ENCODE results near the gene LETMD1.
"Not testable (repeated sequence)": the region's sequence is repeated elsewhere in the genome, so short reads cannot be mapped to it uniquely, and the experiment has no call there.

The LETMD1 gene

DNA sequence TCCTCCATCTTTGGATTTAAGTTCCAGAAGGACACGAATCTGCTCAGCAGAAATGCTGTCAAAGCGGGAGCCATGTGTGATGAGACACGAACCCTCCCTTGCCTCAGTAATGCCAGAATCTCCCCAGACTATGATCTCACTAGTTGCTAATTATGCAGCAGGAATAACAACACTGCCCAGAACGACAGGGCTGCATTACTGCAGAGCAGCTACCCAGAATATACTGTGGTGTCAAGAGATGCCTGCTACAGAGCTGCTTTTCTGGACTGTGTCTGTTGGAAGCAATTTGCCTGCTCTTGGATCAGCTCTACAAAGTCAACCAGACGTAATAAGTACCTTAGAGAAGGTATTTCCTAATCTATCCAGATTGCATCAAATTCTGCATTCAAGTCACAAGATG lies 29.8 kb downstream of the LETMD1 start:
- Mint-ChIP-seq H3K27ac (no peak overlapping the region), H3K27me3 (no peaks in the 10 kb centered on the region), H3K4me3 (no peak overlapping the region), H3K9me3 (no peaks in the 10 kb centered on the region), H3K4me1 (peaks cover 15 to 17% of the 10 kb centered on the region in 2 donors), H3K36me3 (peaks cover 12 to 29% of the 10 kb centered on the region in 2 donors)
- ATAC-seq (replicated peaks) (no peak), DNase-seq (no peak)

DNA sequence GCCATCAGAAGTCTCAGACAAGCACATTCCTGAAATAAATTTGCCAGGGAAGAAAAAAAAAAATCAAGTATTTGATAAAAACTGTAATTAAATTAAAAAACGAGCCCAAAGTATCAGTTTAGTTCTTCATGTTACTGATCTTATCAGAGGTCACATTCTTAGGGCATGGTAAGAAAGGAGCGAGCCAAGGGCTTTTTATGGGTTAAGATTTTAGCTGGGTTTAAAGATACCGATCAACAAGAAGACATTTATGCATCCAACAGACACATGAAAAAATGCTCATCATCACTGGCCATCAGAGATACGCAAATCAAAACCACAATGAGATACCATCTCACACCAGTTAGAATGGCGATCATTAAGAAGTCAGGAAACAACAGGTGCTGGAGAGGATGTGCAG lies 30.2 kb downstream of the LETMD1 start:
- not testable (repeated sequence) for DNase-seq; ATAC-seq (replicated peaks); H3K27ac Mint-ChIP-seq; H3K4me3 Mint-ChIP-seq; H3K27me3 Mint-ChIP-seq; H3K9me3 Mint-ChIP-seq
- Mint-ChIP-seq H3K36me3 (peaks cover 8 to 30% of the 10 kb centered on the region in 2 donors), H3K4me1 (peaks cover 15 to 21% of the 10 kb centered on the region in 2 donors)

DNA sequence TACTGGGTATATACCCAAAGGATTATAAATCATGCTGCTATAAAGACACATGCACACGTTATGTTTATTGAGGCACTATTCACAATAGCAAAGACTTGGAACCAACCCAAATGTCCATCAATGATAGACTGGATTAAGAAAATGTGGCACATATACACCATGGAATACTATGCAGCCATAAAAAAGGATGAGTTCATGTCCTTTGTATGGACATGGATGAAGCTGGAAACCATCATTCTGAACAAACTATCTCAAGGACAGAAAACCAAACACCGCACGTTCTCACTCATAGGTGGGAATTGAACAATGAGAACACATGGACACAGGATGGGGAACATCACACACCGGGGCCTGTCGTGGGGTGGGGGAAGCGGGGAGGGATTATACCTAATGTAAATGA lies 30.7 kb downstream of the LETMD1 start:
- not testable (repeated sequence) for DNase-seq; H3K27me3 Mint-ChIP-seq; H3K4me3 Mint-ChIP-seq; H3K9me3 Mint-ChIP-seq; H3K27ac Mint-ChIP-seq; ATAC-seq (replicated peaks)
- Mint-ChIP-seq H3K4me1 (peaks cover 15 to 27% of the 10 kb centered on the region in 2 donors), H3K36me3 (peaks cover 4 to 25% of the 10 kb centered on the region in 2 donors)

DNA sequence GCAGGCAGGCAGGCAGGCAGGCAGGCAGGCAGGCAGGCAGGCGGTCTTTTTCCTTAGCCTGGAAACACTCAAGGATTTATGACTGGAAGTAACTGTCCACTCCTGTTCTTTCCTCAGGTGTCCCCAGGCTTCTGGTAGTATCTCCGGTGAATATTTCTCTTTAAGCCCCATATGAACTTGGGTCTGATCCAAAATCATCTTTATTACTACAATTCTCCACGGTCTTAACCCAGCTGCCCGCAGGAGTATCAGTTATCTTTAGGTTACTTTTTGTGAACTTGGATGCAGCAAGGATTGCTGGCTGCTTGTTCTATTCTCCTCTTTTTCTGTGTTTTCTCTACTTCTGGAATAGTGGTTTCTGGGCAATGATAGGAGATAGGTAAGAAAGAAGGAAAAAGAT lies 32.0 kb downstream of the LETMD1 start:
- Mint-ChIP-seq H3K4me1 (peaks cover 15 to 27% of the 10 kb centered on the region in 2 donors), H3K9me3 (no peaks in the 10 kb centered on the region), H3K4me3 (no peak overlapping the region), H3K27ac (no peak overlapping the region), H3K27me3 (no peaks in the 10 kb centered on the region), H3K36me3 (peaks cover 0 to 21% of the 10 kb centered on the region in 2 donors)
- ATAC-seq (replicated peaks): no peak
- no peak for DNase-seq

DNA sequence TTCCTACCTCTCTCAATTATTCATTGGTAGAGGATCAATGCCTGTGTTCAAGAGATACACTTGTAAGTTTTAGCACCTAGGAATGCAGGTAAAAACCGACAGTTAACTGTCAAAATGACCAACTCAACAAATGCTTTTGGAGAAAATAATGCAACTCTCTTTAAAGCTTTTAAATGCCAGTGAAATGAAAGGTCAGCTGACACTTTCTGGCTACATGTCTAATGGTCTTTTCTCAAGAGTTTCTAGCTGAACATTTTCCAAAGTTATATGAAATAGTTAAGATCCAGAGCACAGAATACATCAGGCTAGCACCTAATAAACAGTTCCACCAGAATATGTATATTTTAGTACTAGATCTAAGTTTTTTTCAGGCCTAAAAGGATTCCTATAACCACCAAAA lies 33.3 kb downstream of the LETMD1 start:
- H3K36me3 Mint-ChIP-seq: peaks cover 0 to 16% of the 10 kb centered on the region in 2 donors
- H3K9me3 Mint-ChIP-seq: no peaks in the 10 kb centered on the region
- H3K4me3 Mint-ChIP-seq: peak overlapping the region in 1 of 2 donors; percentile 22
- no peak overlapping the region for H3K27ac Mint-ChIP-seq
- DNase-seq (no peak), ATAC-seq (replicated peaks) (no peak)
- peaks cover 13 to 27% of the 10 kb centered on the region in 2 donors for H3K4me1 Mint-ChIP-seq
- H3K27me3 Mint-ChIP-seq: no peaks in the 10 kb centered on the region

DNA sequence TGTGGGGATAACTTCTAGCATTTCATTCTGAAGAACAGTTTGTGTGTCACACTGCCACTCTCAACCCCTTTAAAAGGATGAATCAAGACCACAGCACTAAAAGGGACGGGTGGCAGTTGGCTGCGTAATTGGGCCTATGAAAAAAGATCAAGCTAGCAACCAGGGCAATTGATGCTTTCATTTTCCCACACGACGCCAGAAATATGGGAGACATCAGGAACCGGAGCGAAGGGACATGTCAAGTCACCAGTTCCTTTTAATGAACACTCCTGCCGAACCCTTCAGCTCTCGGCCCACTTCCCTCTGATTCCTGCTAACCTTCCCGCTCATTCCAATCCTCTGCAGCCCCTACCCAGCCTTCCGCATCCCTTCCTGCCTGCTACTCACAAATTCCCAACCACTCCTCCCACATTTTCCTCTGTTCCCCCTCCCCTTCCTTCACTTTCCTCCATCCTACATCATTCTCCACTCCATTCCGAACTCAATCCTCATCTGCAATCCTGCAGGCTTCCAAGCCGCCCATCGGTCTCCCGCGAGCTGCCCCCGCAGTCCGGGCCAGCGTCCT lies 34.5 kb downstream of the LETMD1 start:
- Mint-ChIP-seq H3K4me1 (peaks cover 13 to 27% of the 10 kb centered on the region in 2 donors), H3K4me3 (peak overlapping the region; percentile 96 to 99)
- ATAC-seq (replicated peaks): no peak

DNA sequence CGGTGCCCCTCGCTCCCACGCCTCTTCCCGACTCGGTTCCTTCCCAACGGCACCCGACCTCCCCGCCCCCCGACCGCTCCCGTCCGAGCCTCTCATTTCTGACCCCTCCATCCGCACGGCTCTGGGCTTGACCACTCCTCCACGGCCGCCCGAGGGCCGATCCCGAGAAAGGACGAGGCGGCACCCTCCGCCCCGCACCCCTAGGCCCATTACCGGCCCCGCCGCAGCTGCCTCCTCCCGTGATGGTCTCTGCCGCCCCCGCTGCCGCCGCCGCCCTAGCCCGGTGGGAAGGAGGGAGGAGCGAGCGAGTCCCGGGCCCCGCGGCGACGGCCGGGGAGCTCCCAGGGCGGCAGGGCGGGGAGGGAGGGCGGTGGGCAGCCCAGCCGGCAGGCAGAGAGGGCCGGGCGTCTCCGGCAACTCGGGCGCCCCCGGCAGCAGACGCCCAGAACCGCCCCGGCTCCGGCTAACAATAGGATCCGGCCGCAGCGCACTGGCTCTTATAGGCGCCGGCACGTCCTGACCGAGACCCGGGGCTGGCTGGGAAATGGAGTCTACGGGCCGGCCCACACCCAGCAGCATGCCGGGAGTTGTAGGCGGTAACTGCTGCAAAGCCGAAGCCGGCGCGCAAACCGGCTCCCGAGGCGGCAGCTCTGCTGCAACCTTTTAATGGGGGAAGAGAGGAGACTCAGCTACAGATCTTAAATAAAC lies 35.2 kb downstream of the LETMD1 start, which contains the start of gene CSRNP2:
CSRNP2 (minus strand) TSS at position 471 of the 708 bp plus-strand sequence. CDS start 7,035 bp downstream, outside the sequence.
- H3K4me3 Mint-ChIP-seq: peak within 1 kb of the TSS; percentile 96 to 99
- peaks cover 2 to 13% of the 10 kb centered on the region in 2 donors for H3K36me3 Mint-ChIP-seq
- no peaks in the 10 kb centered on the region for H3K9me3 Mint-ChIP-seq
- H3K27ac Mint-ChIP-seq: peak within 1 kb of the TSS; percentile 95
- ATAC-seq (replicated peaks) (peak; percentile 99 to 100), DNase-seq (peak; percentile 91)
- H3K27me3 Mint-ChIP-seq: no peaks in the 10 kb centered on the region
- H3K4me1 Mint-ChIP-seq: peaks cover 13 to 27% of the 10 kb centered on the region in 2 donors

More for the DNA sequence above, 34.5 kb downstream of the LETMD1 start:
- DNase-seq: peak; percentile 3
- H3K9me3 Mint-ChIP-seq: no peaks in the 10 kb centered on the region
- H3K36me3 Mint-ChIP-seq: peaks cover 2 to 16% of the 10 kb centered on the region in 2 donors
- H3K27me3 Mint-ChIP-seq: no peaks in the 10 kb centered on the region
- peak overlapping the region; percentile 95 for H3K27ac Mint-ChIP-seq

DNA sequence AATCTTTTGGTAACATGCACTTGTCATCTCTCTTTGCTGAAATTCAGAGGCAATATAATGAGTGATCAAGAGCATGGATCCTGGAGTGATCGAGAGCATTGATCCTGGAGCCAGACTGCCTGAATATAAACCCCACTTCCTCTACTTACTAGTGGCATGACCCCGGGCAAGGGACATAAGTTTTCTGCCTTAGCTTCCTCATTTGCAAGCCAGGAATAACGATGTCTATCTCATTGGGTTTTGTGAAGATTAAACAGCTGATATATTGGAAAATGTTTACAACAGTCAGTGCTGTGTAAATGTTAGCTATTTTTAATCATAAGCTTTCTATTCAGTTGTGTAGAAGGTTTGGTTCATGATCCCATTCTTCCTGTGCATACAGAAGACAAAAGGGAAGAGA lies 37.6 kb downstream of the LETMD1 start:
- ATAC-seq (replicated peaks) (no peak), DNase-seq (no peak)
- no peak overlapping the region for H3K27ac Mint-ChIP-seq
- peaks cover 5 to 21% of the 10 kb centered on the region in 2 donors for H3K36me3 Mint-ChIP-seq
- H3K4me1 Mint-ChIP-seq: peaks cover 13 to 27% of the 10 kb centered on the region in 2 donors
- no peaks in the 10 kb centered on the region for H3K9me3 Mint-ChIP-seq
- H3K4me3 Mint-ChIP-seq: no peak overlapping the region
- H3K27me3 Mint-ChIP-seq: no peaks in the 10 kb centered on the region

DNA sequence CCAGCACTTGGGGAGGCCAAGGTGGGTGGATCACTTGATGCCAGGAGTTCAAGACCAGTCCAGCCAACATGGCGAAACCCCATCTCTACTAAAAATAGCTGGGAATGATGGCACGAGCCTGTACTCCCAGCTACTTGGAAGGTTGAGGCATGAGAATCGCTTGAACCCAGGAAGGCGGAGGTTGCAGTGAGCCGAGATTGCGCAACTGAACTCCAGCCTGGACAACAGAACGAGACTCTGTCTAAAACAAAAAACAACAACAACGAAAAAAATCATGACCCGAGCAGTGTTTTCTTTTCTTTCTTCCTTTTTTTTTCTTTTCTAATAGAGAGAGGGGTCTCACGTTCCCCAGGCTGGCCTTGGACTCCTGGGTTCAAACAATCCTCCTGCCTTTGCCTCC lies 38.8 kb downstream of the LETMD1 start:
- H3K4me3 Mint-ChIP-seq: no peak overlapping the region
- peaks cover 10 to 20% of the 10 kb centered on the region in 2 donors for H3K4me1 Mint-ChIP-seq
- H3K36me3 Mint-ChIP-seq: peaks cover 9 to 28% of the 10 kb centered on the region in 2 donors
- ATAC-seq (replicated peaks) (no peak), DNase-seq (no peak)
- no peaks in the 10 kb centered on the region for H3K27me3 Mint-ChIP-seq
- H3K27ac Mint-ChIP-seq: no peak overlapping the region
- no peaks in the 10 kb centered on the region for H3K9me3 Mint-ChIP-seq

DNA sequence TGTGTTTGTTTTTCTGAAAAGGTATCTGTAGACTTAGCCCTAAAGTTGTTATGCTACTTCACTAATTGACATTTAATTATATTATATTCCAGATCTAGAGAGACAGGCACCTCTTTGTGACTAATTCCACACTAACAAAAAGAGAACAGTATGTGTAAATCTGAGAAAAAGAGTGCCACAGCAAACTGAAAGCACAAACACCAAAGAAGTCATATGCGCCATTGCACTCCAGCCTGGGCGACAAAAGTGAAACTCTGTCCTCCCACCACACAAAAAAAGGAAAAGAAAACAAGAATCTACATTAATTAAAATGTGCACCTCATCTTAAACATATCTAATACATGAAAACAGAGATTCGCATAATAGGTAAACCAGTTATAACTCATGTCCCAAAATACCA lies 39.7 kb downstream of the LETMD1 start:
- Mint-ChIP-seq H3K4me1 (peaks cover 1 to 11% of the 10 kb centered on the region in 2 donors), H3K9me3 (no peaks in the 10 kb centered on the region), H3K36me3 (peaks cover 9 to 28% of the 10 kb centered on the region in 2 donors), H3K27ac (no peak overlapping the region), H3K27me3 (no peaks in the 10 kb centered on the region), H3K4me3 (no peak overlapping the region)
- no peak for ATAC-seq (replicated peaks)
- no peak for DNase-seq

DNA sequence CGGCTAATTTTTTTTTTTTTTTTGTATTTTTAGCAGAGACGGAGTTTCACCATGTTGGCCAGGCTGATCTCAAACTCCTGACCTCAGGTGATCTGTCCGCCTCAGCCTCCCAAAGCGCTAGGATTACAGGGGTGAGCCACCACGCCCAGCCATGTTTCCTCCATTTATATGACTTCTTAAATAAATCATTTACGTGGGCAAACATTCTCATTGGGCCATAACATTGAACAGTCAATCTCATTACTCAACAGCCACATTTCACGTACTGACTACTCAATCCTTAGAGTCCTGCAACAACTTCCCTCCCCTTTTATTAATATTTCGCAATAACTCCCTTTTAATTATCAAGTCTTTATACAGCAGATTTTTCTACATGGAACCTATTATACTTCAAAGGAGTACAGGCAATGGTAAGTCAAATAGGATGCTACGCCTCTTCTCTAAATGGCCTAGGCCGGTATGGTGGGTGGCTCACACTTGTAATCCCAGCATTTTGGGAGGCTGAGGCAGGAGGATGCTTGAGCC lies 42.6 kb downstream of the LETMD1 start:
- Mint-ChIP-seq H3K4me1 (no peaks in the 10 kb centered on the region), H3K36me3 (peaks cover 15 to 45% of the 10 kb centered on the region in 2 donors), H3K9me3 (no peaks in the 10 kb centered on the region), H3K4me3 (no peak overlapping the region), H3K27ac (no peak overlapping the region), H3K27me3 (no peaks in the 10 kb centered on the region)
- no peak for ATAC-seq (replicated peaks)
- no peak for DNase-seq

DNA sequence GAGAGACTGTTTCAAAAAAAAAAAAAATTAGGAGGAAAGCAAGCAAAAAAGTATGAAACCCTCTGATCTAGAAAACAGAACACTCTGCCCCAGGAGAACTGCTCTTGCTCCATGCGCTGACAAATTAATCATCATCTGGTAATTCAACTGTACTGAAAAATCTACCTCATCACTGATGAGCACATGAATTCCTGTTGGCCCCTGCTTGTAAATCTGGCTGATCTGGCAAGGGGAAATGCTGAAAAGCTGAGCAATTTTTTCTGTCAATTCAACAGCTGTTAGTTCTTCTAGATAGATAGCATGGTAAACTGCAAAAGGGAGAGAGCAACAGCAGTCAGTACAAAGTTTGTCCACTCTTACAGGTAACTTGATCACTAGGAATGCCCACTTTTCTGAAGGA lies 50.5 kb downstream of the LETMD1 start:
- no peaks in the 10 kb centered on the region for H3K9me3 Mint-ChIP-seq
- DNase-seq (no peak), ATAC-seq (replicated peaks) (no peak)
- H3K4me3 Mint-ChIP-seq: no peak overlapping the region
- no peaks in the 10 kb centered on the region for H3K4me1 Mint-ChIP-seq
- H3K27me3 Mint-ChIP-seq: no peaks in the 10 kb centered on the region
- H3K27ac Mint-ChIP-seq: no peak overlapping the region
- H3K36me3 Mint-ChIP-seq: peaks cover 24 to 56% of the 10 kb centered on the region in 2 donors

DNA sequence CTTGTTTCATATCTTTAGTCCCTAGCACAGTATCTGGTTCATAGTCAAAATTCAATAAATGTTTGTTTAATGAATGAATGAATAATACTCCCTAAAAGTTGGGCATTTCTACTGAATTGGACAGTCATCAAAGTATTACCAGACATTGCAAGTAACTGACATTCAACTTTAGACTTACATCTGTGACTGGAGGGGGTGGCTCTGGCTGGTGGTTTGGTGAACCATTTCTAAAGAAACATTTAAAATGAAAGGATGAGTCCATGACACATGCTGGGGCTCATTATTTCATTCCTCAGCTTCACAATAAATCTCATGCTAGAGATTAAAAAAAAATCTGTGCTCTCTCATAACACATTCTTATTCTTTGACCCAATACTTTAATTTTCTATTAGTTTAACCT lies 55.9 kb downstream of the LETMD1 start:
- Mint-ChIP-seq H3K4me3 (no peak overlapping the region), H3K27ac (no peak overlapping the region), H3K27me3 (no peaks in the 10 kb centered on the region), H3K4me1 (peaks cover 0 to 4% of the 10 kb centered on the region in 2 donors), H3K36me3 (peaks cover 33 to 41% of the 10 kb centered on the region in 2 donors), H3K9me3 (no peaks in the 10 kb centered on the region)
- no peak for DNase-seq
- ATAC-seq (replicated peaks): no peak

DNA sequence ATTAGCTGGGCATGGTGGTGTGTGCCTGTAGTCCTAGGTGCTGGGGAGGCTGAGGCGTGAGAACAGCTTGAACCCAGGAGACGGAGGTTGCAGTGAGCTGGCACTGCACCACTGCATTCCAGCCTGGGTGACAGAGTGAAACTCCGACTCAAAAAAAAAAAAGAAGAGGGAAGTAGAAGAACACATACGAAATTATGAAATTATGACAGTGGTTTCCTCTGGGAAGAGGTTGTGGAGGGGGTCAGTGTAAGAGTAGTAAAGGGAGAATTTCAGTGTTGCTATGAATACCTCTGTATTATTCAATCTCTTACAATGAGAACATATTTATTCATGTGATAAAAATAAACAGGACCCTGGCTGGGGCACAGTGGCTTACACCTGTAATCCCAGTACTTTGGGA lies 60.0 kb downstream of the LETMD1 start:
- Mint-ChIP-seq H3K4me1 (peaks cover 0 to 4% of the 10 kb centered on the region in 2 donors), H3K27me3 (no peaks in the 10 kb centered on the region), H3K4me3 (no peak overlapping the region), H3K27ac (no peak overlapping the region), H3K36me3 (peaks cover 34 to 37% of the 10 kb centered on the region in 2 donors), H3K9me3 (no peaks in the 10 kb centered on the region)
- ATAC-seq (replicated peaks) (no peak), DNase-seq (no peak)

Data from stimulated activated naive B cell treated with anti-CD40 and anti-IgM and Interleukin-4, amounts not matched to agents 10 μg/mL and 1 μg/mL and 100 μg/mL, for 72 hours (primary cell).